ENCODE measurements around the gene MYADML2.

The MYADML2 gene

GRCh38 chr17:81957691-81958432 is 10.8 kb upstream of the MYADML2 start:
- TF ChIP-seq SIN3A (IDR thresholded peaks at IDR 0.05; ENCODE audit: borderline replicate concordance, insufficient read depth, low read length) (no peak), TAF1 (IDR thresholded peaks at IDR 0.05; ENCODE audit: borderline replicate concordance, insufficient read depth, low read length) (no peak), FOXP2 (optimal IDR thresholded peaks at IDR 0.05; ENCODE audit: borderline replicate concordance, extremely low read depth, extremely low read length, insufficient read depth) (no peak), REST (IDR thresholded peaks at IDR 0.05; ENCODE audit: insufficient read depth in 1 of 2, low read depth in 2 of 2, low read length in 2 of 2) (no peak), POLR2AphosphoS5 (IDR thresholded peaks at IDR 0.05; ENCODE audit: low read depth, low read length) (no peak)

GRCh38 chr17:81956607-81957589 is 9.9 kb upstream of the MYADML2 start:
- no peak for TF ChIP-seq POLR2AphosphoS5 (IDR thresholded peaks at IDR 0.05; ENCODE audit: low read depth, low read length)
- TF ChIP-seq FOXP2 (optimal IDR thresholded peaks at IDR 0.05; ENCODE audit: borderline replicate concordance, extremely low read depth, extremely low read length, insufficient read depth), result no peak
- no peak for TF ChIP-seq REST (IDR thresholded peaks at IDR 0.05; ENCODE audit: insufficient read depth in 1 of 2, low read depth in 2 of 2, low read length in 2 of 2)

- TF ChIP-seq SIN3A (IDR thresholded peaks at IDR 0.05; ENCODE audit: borderline replicate concordance, insufficient read depth, low read length), result no peak
- TF ChIP-seq TAF1 (IDR thresholded peaks at IDR 0.05; ENCODE audit: borderline replicate concordance, insufficient read depth, low read length), result no peak
Measured at GRCh38 chr17:81955756-81956544, 8.9 kb upstream of the MYADML2 start.

- no peak for TF ChIP-seq REST (IDR thresholded peaks at IDR 0.05; ENCODE audit: insufficient read depth in 1 of 2, low read depth in 2 of 2, low read length in 2 of 2)
- no peak for TF ChIP-seq SIN3A (IDR thresholded peaks at IDR 0.05; ENCODE audit: borderline replicate concordance, insufficient read depth, low read length)
- TF ChIP-seq TAF1 (IDR thresholded peaks at IDR 0.05; ENCODE audit: borderline replicate concordance, insufficient read depth, low read length), result no peak
- no peak for TF ChIP-seq POLR2AphosphoS5 (IDR thresholded peaks at IDR 0.05; ENCODE audit: low read depth, low read length)
- no peak for TF ChIP-seq FOXP2 (optimal IDR thresholded peaks at IDR 0.05; ENCODE audit: borderline replicate concordance, extremely low read depth, extremely low read length, insufficient read depth)
Measured at GRCh38 chr17:81955058-81955681, 8.1 kb upstream of the MYADML2 start.

All from PFSK-1 (cell line).